GM18861 (cell line): Measurements from ENCODE around the gene PRPF40A.

Source experiments
- ATAC-seq: cut with Tn5 transposase; IDR thresholded peaks from one replicate; pipeline ENCODE4 v1.9.1; 2021; ENCODE audit not compliant: unreplicated experiment

The PRPF40A gene

GRCh38 chr2:152655880-152656279 lies 61.4 kb downstream of the PRPF40A start:
- ATAC-seq: peak; percentile 32

DNA sequence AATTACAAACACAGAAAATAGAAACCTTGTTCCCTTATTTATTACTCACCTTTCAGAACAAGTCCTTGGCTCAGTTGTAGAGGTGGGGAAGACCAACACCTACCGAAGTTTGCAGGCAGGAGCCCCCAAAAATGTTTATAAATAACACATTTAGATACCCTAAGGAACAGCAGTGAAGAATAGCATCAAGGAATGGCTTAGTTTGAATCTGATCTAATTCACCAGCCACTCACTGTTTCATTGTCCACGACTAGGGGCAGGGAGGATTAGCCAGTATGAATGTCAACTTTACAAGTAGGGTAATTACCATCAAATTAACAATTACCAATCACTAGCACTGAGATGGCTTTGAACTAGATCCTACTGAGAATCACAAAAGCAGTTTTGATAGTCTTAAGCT lies 65.4 kb downstream of the PRPF40A start:
- ATAC-seq: no peak

DNA sequence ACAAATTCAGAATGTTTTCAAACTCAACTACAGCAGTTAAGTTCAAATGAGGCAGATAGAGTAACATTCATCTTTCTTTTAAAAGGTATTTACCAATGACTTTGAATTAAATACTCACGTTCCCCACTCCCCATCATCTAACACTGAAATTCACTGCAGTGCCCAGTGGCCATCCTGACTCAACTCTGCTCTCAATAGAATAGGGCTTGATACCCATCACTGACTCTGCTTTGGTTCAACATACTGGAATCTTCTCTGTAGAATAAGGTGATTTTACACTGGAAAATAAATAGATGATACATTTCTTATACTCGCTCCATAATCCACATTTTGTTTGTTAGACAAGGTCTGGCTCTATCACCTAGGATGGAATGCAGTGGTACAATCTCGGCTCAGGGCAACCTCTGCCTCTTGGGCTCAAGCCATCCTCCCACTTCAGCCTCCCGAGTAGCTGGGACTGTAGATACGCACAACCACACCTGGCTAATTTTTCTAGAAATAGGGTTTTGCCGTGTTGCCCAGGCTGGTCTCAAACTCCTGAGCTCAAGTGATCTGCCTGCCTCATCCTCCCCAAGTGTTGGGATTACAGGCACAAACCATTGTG lies 66.4 kb downstream of the PRPF40A start:
- no peak for ATAC-seq

DNA sequence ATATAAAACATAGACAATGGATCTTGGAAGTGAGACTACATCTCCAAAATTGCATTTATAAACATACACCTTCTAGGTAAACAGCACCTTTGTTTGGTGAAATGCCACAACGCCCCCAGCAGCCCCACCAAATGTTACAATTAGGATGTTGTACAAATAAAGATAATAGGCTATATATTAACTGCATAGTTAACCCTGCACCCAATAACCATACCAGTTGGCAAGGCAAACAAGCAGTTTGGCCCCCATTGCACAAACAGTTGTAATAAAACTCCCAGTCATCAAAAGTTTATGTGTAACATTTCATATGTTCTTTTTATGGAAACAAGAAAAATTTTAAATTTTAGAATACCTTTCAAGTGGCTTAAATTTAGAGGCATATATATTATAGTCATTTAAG lies 67.3 kb downstream of the PRPF40A start:
- ATAC-seq: no peak

DNA sequence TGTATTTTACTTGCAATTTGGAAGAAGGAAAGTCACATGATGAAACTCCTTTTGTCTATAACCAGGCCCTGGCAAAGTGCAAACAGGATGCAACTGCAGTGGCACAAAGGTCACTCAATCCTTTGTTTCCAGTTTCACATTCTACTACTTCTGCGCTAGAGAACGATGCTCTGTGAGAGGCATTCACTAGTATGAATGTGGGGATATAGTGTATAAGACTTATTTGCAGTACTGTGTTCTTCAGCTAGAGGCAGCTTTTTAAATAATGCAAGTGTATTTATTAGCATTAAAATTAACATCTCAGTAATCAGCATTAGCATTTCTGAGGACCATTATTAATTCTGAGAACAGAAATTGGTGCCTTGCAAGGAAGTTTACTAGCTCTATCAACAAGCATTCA lies 68.9 kb downstream of the PRPF40A start:
- ATAC-seq: no peak

DNA sequence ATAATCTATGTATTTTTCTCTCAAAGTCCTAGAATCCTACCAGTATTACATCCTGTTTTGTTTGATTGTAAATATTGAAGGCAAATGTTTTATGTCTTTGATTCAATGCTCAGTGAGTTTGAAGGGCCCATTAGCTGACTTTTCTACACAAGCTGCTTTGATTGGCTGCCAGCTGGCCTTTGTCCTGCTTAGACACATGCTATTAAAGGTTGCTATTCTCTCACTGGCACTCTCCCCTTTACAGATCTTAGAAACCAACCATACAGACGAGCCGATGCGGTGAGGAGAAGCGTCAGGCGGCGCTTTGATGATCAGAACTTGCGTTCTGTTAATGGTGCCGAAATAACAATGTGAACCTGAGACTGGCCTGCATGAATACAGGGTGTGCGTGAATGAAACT lies 69.7 kb downstream of the PRPF40A start:
- ATAC-seq: no peak

DNA sequence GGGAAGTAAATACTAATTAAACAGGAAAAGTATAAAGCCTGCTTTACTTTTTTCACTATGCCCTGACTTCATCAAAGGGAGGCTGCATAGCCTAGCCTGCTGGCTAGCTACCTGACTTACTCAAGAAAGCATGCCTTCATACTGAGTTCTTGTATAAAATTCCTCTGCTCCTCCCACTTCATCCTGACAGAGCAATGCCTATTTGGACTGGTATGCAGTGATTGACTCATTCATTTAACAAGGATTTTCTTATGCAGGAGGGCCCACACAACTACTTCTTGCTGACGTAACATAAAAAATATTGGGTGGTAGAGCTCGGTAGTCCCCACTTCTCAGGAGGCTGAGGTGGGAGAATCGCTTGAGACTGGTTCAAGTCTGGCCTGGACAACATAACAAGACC lies 70.5 kb downstream of the PRPF40A start:
- ATAC-seq: no peak

DNA sequence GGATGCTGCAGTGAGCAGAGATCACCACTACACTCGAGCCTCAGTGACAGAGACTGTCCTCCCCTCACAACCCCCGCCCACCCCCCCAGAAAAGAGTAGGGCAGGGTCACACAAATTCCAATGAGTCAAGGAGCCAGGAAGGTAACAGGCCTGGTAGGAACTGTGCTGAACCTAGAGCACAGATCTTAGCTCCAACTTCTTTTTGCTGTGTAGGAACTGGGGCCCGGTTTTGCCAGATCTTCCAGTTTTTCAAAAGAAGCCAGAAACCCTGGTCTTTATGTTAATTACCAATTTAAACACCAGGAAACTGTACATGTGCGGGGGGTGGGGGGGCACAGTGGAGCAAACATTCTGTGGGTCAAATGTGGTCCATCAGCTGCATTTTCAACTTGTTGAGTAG lies 71.0 kb downstream of the PRPF40A start:
- no peak for ATAC-seq

- no peak for ATAC-seq
Observed at GRCh38 chr2:152644189-152644873, 72.9 kb downstream of the PRPF40A start.

GRCh38 chr2:152638590-152638989 lies 78.7 kb downstream of the PRPF40A start:
- no peak for ATAC-seq

DNA sequence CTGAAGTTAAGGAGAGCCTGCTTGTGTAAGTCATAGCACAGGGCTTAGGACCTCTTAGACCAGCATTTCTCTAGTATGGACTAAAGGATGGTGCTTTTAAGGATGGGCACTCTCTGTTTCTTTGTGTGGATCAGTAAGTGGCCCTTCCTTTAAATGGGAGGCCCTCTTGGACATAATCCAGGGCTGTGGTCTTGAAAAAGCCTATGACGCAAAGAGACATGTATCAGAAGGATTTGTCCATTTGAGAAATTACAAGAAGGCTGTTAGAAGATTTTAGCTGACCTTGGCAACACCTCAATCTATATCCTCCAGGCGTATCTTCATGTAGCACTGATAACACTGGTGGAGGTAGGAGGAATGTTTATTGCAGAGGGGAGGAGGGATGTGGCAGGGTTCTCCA lies 79.2 kb downstream of the PRPF40A start:
- no peak for ATAC-seq

- no peak for ATAC-seq
Observed at GRCh38 chr2:152637251-152637650, 80.0 kb downstream of the PRPF40A start.

GRCh38 chr2:152635635-152636298 lies 81.5 kb downstream of the PRPF40A start:
- peak; percentile 63 for ATAC-seq

- ATAC-seq: no peak
Observed at GRCh38 chr2:152632736-152633135, 84.5 kb downstream of the PRPF40A start.

- ATAC-seq: no peak
Observed at GRCh38 chr2:152630466-152630865, 86.8 kb downstream of the PRPF40A start.

- no peak for ATAC-seq
Observed at GRCh38 chr2:152629202-152629601, 88.1 kb downstream of the PRPF40A start.

DNA sequence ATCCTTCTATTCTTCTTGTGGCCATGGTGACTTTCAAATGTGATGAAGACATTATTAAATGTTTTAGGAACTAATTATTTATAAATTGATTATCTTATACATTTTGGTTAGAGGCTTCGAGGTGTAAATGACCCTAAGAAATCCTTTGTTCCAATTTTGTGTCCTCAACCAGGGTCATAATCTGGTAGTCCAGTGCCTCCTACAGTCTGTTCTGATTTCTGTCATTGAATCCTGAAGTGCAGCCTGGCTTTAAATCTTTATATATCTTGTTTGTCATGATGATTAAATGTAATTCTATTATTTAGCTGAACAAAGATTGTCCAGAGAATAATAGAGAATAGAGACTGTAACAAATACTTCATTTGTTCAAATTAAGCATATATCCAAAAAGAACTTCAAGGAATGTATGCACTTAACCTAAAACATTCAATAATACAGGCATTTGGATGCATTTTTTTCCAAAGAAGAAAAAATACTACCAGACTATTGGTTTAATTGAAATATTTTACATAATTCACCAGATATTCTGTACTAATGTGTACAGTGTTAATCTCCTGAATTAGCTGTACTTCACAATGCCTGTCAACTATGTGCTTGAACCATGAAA lies 89.8 kb downstream of the PRPF40A start:
- ATAC-seq: peak; percentile 69

DNA sequence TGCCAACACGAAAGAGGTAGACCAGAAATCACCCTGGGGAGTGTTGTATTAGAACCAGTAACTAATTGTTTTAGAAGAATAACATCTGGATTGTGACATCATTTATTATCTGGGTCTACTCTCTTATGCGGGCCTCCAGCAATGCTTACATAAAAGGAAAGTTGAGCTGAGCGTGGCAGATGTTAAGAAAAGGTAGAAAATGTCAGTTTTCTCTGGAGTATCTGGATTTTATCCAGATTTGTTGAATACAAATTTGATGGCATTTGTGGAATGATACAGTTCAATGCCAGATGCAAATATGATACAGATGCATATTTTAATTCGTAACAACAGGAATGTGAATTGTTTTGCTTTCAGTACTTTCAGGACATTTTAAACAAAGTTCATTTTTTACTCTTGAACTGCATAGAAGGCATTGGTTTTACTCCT lies 90.3 kb downstream of the PRPF40A start:
- no peak for ATAC-seq

- no peak for ATAC-seq
Observed at GRCh38 chr2:152624805-152625204, 92.5 kb downstream of the PRPF40A start.

DNA sequence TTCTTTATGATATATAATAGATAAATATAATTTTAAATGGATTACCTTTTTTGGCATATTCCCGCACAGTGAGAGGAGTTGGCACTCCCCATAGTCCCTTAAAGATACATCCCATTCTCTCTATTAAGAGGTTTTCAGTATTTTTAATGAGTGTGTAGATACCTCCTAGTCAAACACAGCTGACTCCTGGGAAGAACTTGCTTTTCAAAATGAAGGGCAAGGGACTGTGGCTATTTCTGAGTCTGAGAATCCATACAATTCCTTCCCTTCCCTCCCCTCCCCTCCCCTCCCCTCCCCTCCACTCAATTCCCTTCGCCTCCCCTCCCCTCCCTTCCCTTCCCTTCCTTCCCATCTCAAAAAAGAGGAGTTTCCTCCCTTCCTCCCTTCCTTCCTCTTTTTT lies 93.5 kb downstream of the PRPF40A start:
- ATAC-seq: no peak

DNA sequence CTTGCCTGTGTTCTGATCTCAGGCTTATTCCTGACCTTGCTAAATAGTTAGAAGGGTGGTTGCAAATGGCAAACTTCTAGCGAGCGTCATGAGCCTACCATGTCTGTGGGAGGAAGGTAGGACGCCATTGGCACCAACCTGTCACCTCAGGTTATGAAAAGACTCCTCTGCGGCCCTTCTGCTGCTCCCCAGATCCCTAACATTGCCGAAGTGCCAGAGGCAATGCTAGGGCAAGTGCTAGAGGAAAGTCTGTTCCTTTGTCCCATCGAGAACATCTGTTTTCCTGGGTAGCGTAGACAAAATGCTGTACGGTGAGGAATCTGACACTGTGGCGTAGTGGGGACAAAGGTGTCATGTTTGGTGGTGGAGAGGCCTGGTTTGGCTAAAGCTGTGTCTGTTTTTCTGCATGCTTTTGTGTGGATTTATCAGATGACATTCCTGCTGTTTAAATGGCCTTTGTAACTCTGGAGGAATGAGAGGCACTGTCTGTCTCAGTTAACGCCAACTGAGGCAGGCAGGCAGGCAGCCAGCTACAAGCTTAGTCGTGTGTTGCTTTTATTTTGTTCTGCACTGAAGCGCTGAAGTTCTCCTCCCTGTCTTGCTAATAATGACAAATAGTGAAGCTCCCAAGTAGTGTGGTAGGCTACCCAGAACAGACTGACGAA lies 94.1 kb downstream of the PRPF40A start:
- ATAC-seq: no peak
